ENCODE data around the gene LPP. TPM values are rescaled to one million over a fixed set of nuclear protein-coding genes. Genes with fewer than 3 reads are reported as not detected.

The LPP gene
- total RNA-seq, 1 experiment from 2014 or later, result 54.0 TPM

GRCh38 chr3:188468662-188469061 is 314.7 kb downstream of the LPP start:
- Histone ChIP-seq H3K9ac (ENCODE audit: low read length) (no peak overlapping the region), H3K9me2 (ENCODE audit: insufficient read depth) (no peaks in the 10 kb centered on the region), H3K4me1 (ENCODE audit: control insufficient read depth in 1 of 2, insufficient read depth in 2 of 2, low read length in 2 of 2) (no peaks in the 10 kb centered on the region), H3K36me3 (ENCODE audit: control insufficient read depth in 1 of 2, insufficient read depth in 2 of 2, low read length in 2 of 2) (no peaks in the 10 kb centered on the region), H3K4me3 (replicated peaks in 1 of 2; ENCODE audit: low read depth in 1 of 2, low read length in 2 of 2) (no peak overlapping the region), H3K4me2 (ENCODE audit: low read length) (no peak overlapping the region), H3K27me3 (ENCODE audit: insufficient read depth, low read length) (no peaks in the 10 kb centered on the region), H3K27ac (ENCODE audit: low read depth, low read length) (no peak overlapping the region), H4K20me1 (ENCODE audit: insufficient read depth) (no peaks in the 10 kb centered on the region), H2AFZ (ENCODE audit: low read depth, low read length, poor library complexity, severe bottlenecking) (no peak overlapping the region), H3K9me3 (ENCODE audit: control insufficient read depth in 1 of 2, insufficient read depth in 1 of 2, low read depth in 1 of 2, low read length in 2 of 2) (no peaks in the 10 kb centered on the region), H3K79me2 (ENCODE audit: insufficient read depth, low read length) (no peaks in the 10 kb centered on the region)
- ChIA-PET CTCF (no interaction called here), POLR2A (no interaction called here), RAD21 (ENCODE audit: low non-redundant PET in 1 of 2, low total read pairs in 2 of 2, uncharacterized antibody in 2 of 2, unreplicated experiment in 2 of 2) (no interaction called here)
- intact Hi-C loops (cut with micrococcal nuclease), result no loop called here
- ATAC-seq (no peak), DNase-seq (ENCODE audit: low read depth, low spot score) (no peak)
- no peak for TF ChIP-seq SP1 (IDR thresholded peaks at IDR 0.05; ENCODE audit: low read depth)
- TF ChIP-seq YY1 (IDR thresholded peaks at IDR 0.05; ENCODE audit: extremely low read depth, insufficient replicate concordance, low read depth, low read length), result no peak
- TF ChIP-seq POLR2A (IDR thresholded peaks at IDR 0.05; ENCODE audit: borderline replicate concordance, extremely low read depth, insufficient read depth, insufficient read length), result no peak
- TF ChIP-seq ZNF274 (IDR thresholded peaks at IDR 0.05; ENCODE audit: low read depth, low read length), result no peak
- no peak for TF ChIP-seq ATF3 (IDR thresholded peaks at IDR 0.05)
- TF ChIP-seq REST (IDR thresholded peaks at IDR 0.05; ENCODE audit: low read depth), result no peak
- TF ChIP-seq CEBPB (IDR thresholded peaks at IDR 0.05; ENCODE audit: low read depth), result no peak
- TF ChIP-seq FOSL1 (IDR thresholded peaks at IDR 0.05; ENCODE audit: low read depth), result no peak
- TF ChIP-seq ZFX (IDR thresholded peaks at IDR 0.05), result no peak
- no peak for TF ChIP-seq EGR1 (IDR thresholded peaks at IDR 0.05; ENCODE audit: low read depth)
- TF ChIP-seq SIN3A (IDR thresholded peaks at IDR 0.05; ENCODE audit: low read depth), result no peak
- TF ChIP-seq MAX (IDR thresholded peaks at IDR 0.05), result no peak
- TF ChIP-seq TCF7L2 (IDR thresholded peaks at IDR 0.05; ENCODE audit: borderline replicate concordance, extremely low read depth, insufficient read depth, insufficient read length), result no peak
- no peak for TF ChIP-seq EZH2 (IDR thresholded peaks at IDR 0.05)
- no peak for TF ChIP-seq EZH2phosphoT487 (IDR thresholded peaks at IDR 0.05; ENCODE audit: borderline replicate concordance)
- TF ChIP-seq POLR2AphosphoS5 (IDR thresholded peaks at IDR 0.05; ENCODE audit: low read depth, low read length), result no peak
- no TSS peak for BruUV-seq (replicated peaks)
